ENCODE results near the gene NUDT9.
"Not testable (repeated sequence)": the region's sequence is repeated elsewhere in the genome, so short reads cannot be mapped to it uniquely, and the experiment has no call there.

NUDT9 gene

DNA sequence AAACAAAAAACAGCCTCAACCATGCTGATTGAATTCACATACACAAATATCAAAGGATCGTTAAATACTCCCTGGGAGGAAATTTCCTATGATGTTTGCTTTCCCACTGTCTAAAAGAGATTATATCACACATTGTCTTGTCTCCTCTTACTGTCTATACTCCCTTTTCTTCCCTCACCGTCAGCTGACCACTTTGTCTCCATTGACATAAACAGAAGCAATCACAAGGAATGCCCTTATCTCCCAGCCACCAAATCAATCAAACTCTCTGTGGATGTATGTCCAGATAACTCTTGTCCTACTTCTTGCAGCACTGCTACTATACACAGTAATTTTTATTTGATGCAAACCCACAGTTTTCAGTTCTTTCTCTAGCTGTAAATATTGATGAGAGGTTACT lies 12.2 kb upstream of the NUDT9 start:
- no peak for DNase-seq

DNA sequence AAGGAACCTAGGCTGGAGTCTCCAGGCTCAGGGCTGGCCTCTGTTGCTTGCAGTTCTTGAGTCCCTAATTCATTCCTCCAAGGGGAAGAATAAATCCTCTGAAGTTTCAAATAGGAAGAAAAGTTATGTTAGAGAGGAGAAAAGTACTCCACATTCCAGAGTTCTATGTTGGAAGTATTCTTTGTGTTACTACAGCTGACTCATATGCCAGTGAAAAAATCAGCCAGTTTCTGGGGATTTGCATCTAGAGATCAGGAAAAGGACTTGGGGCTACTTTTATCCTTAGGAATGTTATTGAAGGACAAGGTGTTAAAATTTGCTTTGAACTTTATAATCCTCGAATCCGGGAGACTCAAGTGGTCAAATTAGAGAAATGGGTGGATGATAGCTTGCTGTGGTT lies 11.7 kb upstream of the NUDT9 start:
- no peak for DNase-seq

DNA sequence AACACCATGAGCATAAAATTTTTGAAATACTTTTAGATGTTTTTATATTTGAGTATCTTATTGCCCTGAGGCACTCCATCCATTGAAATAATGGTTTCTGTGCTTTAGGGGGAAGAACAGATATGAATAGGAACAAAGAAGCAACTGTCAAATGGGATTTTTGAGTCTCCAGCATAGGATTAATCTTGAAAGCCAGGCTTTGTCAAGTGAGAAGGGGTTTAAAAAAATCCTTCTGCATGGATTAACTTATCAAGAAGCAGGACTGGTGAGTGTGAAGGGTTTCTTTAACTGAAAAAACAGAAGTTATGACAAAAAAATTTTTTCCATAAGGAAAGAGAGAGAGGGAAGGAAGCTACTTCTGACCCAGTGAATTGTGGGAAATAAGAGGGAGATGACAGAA lies 7.6 kb upstream of the NUDT9 start:
- DNase-seq = no peak

DNA sequence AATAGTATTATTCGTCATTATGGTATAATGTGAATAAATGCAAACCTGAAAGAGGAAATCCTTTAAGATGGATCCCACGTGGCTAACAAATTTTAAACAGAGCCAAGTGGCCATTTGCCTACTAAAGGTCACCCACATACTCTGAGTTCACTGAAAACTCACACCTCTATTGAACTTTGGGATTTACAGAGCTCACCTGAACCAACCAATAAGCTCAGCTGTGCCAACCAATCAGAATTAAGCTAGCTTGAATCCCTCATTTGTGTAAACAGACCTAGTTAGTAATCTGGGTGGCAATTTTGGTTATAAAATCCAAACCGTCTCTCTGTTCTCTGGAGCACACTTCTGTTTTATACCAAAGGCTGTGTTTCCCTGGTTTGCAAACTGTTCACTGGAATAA lies 5.4 kb upstream of the NUDT9 start:
- no peak for DNase-seq

DNA sequence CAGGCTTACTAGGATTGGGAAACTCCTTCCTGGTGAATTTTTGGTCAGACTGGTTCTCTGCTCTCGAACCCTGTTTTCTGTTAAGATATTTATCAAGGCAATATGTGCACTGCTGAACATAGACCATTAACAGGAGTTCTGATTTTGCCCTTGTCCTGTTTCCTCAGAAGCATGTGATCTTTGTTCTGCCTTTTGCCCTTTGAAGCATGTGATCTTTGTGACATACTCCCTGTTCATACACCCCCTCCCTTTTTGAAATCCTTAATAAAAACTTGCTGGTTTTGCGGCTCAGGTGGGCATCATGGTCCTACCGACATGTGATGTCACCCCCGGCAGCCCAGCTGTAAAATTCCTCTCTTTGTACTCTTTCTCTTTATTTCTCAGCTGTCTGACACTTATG lies 4.0 kb upstream of the NUDT9 start:
- not testable (repeated sequence) for DNase-seq

DNA sequence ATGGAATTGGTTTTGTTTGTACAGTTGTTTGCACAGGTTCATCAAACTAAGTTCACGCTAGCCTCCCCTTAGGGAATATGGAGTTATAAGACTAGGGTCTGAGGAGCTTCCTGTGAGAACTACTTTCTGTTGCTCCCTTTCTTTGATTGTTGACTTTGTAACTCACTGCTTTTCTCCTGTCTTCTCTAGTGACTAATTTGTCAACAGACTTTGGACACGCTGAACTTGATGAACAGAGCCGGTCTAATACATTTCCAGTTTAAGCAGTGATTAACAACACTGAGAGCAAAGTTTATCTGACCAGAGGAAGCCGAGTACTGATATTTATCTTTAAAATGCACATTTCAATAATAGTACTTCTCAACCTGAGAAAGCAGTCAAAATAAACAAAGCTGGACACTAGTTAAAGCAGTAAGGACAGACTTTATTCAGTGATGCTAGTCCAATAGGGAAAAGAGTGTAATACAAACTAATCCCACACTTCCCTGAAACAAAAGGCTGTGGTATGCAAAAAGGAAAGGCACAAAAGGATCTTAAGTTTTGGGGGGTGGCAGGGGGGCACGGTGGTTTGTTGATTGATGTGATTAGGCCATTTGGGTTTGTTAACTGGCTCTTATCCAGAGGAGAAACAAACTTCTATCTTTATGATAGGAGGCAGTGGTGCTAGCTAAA lies 2.7 kb upstream of the NUDT9 start:
- DNase-seq = no peak

DNA sequence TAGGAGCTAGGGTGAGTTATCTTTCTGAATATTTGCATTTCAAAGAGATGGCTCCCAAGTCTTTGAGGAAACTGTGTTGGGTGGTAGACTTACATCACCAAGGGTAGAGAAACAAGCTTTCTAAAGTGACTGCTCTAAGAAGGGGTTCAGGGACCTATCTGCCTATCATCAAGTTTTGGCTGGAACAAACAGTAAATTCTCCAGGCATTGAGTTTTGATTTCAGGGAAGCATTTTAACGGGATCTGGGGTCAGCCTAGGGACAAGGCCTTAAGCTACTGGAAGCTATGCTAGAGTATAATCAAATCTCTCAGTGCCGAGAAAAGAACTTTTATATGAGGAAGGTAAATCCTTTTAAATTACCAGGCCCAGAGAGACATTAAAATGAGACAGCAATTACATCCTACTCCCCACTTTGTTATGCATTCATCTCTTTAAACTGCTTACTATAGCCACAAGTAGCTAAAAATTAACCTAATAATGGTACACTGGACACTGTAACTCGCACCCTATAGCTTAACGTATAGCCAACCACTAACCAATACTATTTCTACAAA lies 2.0 kb upstream of the NUDT9 start:
- no peak for DNase-seq

DNA sequence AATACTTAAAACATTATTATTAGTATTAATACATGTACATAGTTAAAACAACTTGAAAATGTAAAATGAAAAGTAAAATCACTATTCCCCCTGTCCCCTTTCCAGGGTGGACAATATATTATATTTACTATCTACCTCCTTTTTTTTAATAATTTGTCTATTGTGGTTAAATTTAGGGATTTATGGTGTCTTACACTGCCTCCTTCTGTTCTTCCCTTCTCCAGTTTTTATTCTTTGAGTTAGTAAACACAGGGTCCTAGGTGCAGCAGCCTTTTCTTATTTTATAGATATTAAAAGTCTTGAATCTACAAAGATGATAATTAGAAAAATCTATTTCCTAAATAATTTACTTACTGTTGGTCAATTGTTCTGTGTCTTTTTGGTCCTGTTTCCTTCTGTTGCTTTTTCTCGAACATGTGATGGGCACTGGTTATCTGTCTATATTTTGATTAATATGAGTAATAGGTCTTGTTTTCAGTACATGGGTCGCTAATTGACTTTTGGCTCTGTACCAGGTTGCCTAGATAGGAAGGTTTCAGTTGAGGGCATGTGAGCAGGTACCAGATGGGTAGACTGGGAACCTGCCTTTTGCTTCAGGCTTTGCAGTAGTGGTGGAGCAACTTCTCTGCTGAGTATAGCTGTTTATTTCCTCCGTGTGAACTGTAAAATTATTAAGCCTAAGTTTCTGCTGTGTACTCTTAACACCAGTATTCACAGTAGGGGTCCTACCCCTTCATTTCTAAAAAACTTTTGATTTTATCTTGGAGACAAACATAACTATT lies 1.1 kb downstream of the NUDT9 start:
- DNase-seq = peak; percentile 6 to 41

DNA sequence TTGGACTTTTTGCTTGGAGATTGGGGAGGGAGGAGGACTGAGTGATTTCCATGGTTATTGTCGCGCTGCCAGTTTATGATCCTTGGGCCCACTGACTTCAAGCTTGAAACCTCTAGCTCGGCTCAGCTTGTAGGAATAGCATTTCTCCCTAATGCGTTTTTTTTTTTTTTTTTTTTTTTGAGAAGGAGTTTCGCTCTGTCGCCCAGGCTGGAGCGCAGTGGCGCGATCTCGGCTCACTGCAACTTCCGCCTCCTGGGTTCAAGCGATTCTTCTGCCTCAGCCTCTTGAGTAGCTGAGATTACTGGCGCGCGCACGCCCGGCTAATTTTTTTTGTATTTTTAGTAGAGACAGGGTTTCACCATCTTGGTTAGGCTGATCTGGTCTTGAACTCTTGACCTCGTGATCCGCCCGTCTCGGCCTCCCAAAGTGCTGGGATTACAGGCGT lies 1.7 kb downstream of the NUDT9 start:
- DNase-seq = peak in 1 of 2 experiments; percentile 15

DNA sequence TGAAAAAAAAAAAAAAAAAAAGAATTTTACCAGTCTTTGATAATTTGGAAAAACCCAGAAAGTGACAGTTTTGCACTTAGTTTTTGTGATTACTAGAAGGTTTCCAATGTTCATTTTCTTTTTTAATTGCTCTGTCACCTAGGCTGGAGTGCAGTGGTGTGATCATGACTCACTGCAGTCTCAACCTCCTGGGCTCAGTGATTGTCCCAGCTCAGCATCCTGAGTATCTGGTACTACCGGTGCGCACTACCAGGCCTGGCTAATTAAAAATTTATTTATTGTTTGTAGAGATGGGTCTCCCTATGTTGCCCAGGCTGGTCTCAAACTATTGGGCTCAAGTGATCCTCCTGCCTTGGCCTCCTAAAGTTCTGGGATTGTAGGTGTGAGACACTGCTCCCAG lies 3.3 kb downstream of the NUDT9 start:
- DNase-seq = no peak

DNA sequence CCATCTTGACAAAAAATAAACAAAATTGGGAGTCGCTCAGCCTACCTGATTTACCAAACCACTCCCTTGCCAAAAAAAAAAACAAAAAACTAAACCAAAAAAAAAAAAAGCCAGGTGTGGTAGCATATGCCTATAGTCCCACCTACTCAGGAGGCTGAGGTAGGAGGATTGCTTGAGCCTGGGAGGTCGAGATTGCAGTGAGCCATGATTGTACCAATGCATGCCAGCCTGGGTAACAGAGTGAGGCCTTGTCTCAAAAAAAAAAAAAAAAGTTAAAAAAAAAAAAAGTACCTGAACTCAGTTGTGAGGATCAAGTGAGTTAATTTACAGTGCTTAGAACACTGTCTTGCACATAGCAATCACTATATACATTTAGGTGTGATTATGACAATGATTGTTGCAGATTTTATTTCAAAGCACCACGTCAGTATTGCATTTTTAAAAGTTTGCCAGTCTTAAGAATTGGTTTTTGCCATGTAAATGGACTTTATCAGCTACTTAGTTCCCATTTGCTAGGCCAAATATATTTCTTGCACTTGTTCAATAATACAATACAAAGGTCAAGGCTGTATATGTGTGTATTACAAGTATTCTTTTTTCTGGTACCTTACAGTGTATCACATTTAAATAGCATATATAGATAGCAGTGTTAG lies 4.6 kb downstream of the NUDT9 start:
- no peak for DNase-seq

DNA sequence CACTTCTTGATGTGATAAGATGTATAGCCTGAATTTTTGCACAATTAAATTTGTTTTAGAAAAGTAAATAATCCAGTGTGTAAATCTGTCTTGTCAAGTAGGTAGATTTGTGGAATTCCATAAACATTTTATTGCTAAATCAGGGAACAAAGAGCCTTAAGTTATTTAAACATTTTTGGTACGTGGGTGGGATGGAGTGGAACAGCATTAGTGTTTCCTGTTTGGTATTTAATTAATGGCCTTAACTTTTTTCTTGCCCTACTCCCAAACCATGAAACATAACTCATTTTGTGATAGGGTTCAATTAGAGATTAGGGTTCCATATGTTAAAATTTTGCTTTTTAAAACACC lies 5.1 kb downstream of the NUDT9 start:
- DNase-seq = no peak

DNA sequence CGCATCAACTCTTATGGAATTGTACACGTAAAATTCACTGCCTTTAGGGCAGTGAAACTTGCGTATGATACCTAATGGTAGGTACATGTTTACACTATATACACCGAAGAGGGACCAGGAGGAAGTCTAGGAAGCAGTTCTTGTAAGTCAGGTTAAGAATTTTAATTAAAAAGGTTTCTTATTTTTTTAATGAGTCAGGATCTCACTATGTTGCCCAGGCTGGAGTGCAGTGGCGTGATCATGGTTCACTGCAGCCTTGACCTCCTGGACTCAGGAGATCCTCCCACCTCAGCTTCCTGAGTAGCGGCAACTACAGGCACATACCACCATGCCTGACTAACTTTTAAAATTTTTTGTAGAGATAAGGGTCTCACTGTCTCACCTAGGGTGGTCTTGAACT lies 6.6 kb downstream of the NUDT9 start:
- DNase-seq = no peak

DNA sequence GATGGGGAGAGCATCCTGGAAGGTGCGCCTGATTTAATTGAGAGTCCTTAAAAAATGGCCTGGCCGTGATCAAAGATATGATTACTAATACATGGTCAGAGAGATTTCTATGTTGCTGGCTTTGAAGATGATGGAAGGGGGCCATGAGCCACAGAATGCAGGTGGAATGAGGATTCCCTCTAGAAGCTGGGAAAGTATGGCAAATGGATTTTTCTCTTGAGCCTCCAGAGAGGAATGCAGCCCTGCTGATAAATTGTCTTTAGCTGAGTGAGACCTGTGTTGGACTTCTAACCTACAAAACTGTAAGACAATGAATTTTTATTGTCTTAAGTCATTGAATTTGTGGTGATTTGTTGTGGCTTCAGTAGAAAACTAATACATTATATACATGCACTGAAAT lies 7.7 kb downstream of the NUDT9 start:
- no peak for DNase-seq

DNA sequence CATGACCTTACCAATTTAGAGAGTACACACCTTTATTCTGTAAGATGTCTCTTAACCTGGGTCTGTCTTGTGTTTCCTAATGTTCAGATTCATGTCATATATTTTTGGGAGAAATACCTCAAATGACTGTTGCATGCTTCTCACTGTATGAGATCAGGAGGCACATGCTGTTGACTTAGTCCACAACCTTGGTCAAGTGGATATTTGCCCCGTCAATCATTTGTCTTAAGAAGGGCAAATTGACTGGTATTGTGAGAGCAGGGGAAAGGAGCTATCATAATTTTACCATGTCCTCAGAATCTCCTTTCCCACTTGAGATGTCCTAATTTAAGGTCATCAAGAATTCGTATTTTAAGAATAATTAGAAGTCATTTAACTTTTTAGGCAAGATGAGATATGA lies 11.0 kb downstream of the NUDT9 start:
- DNase-seq = no peak

DNA sequence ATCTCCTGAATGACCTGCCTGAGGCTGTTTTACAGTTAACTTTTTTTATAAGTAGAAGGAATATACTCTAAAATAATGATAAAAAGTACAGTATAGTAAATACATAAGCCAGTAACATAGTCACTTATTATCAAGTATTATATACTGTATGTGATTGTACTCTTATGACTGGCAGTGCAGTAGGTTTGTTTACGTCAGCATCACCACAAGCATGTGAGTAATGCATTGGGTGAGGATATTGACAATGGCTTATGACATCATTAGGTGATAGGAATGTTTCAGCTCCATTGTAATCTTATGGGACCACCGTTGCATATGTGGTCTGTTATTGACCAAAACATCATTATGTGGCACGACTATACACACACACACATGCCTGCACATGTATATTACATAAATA lies 20.5 kb downstream of the NUDT9 start:
- DNase-seq = no peak

DNA sequence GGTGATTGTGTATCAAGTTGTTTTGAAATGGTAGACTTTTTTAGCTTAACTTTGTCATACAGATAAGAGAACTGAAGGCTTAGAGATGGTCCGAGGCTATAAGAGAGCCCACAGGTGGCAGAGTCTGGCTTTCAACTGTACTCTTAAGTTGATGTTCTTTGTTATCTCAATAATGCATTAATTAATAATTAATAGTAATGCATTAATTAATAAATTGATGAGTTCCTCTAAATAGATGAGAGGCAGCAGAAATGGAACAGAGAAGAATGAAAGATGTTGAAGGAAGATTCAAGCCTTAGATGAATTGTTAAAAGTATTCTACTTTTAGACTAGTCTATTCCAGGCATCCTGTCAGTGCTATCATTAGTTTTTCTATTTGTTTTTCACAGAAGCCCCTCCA lies 22.4 kb downstream of the NUDT9 start:
- DNase-seq = no peak

DNA sequence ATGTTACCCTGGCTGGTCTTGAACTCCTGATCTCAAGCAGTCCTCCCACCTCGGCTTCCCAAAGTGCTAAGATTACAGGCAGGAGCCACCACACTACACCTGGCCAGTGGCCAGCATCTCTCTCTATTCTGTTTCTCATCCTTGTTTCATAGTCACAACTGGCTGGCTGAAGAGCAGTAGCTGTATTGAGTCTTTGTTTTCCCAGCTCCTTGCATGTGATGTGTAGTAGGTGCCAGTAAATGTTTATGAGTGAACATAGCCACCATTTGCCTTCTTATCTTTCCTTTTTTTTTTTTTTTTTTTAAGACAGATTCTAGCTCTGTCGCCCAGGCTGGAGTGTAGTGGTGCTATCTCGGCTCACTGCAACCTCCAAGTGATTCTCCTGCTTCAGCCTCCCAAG lies 23.6 kb downstream of the NUDT9 start:
- no peak for DNase-seq

DNA sequence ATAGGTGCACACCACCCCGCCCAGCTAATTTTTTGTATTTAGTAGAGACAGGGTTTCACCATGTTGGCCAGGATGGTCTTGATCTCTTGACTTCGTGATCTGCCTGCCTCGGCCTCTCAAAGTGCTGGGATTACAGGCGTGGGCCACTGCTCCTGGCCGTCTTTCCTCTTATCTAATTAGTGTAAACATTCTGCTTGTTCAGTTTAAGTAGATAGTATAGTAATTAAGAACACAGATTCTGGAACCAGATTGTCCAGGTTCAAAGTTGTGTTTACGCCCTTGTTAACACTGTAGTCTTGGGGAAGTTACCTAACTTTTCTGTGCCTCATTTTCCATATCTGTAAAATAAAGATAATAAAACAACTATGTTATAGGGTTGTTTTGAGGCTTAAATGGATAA lies 24.0 kb downstream of the NUDT9 start:
- DNase-seq = not testable (repeated sequence)

DNA sequence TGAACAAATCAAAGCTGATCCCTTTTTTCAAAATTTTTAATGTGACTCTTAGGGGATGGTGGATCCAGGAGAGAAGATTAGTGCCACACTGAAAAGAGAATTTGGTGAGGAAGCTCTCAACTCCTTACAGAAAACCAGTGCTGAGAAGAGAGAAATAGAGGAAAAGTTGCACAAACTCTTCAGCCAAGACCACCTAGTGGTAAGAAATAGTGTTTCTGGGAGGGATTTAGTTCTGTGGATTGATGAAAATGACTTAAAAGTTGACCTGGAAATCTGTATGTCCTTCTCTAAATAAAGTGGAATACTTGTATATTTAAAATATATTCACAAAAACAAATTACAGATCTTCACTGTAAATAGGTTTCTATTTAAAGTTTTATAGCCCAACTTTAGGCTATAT lies 29.2 kb downstream of the NUDT9 start:
- DNase-seq = no peak

DNA sequence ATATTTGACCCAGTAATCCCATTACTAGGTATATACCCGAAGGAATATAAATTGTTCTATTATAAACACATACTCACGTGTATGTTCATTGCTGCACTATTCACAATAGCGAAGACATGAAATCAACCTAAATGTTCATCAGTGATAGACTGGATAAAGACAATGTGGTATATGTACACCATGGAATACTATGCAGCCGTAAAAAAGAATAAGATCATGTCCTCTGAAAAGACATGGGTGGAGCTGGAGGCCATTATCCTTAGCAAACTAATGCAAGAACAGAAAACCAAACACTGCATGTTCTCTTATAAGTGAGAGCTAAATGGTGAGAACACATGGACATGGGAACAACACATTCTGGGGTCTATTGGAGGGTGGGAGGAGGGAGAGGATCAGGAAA lies 36.5 kb downstream of the NUDT9 start:
- no peak for DNase-seq

DNA sequence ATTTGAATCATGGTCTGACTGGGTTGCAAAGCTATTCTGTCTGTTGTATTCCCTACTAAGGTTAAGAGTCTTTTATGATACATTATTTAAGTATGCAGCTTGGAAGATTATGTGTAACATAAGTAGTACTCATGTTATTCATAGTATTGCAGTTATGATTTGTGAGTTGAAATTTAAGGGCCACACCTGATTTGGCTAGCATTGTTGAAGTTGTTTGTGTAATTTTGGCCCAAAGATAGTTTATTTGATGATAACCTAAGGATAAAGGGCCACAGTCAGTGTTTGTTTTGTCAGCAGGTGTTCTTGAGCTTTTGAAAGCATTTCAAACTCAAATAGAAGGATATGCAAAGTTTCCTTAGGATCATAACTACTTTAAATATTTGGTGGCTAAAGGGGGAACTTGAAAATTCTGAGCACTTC lies 38.9 kb downstream of the NUDT9 start:
- no peak for DNase-seq

DNA sequence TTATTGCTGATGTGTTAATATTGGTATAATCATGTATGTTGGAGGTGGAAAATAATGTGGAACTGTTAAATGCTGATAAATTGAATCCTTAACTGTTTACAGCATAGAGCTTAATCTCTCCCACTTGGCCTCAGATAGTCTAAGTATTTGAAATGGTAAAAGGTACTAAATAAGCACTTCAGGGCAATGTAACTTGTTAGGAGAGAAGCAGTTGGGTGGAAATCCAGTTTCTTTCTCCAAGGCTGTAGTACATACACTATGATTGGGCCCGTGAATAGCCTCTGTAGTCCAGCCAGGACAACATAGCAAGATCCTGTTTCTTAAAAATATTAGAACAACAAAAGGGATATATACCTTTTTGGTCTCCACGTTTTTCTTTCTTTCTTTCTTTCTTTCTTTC lies 39.7 kb downstream of the NUDT9 start:
- no peak for DNase-seq
